GM12865 (cell line): ENCODE data around the gene ZFTA.

Source experiments
- DNase-seq: peaks from one replicate; pipeline ENCODE4 v3.0.0; 2010; ENCODE audit warnings: low read depth
- H3K4me3 ChIP-seq: 2 replicates; pipeline ENCODE4 v1.5.1; 2011; ENCODE audit warnings: mild to moderate bottlenecking, low read depth, low read length, control low read depth
- CTCF ChIP-seq: IDR thresholded peaks from 2 replicates; pipeline ENCODE4 v1.5.1; 2011; ENCODE audit warnings: low read length, control low read depth, low read depth, inconsistent platforms; ENCODE audit not compliant: insufficient read depth; ENCODE audit errors: missing control alignments

Gene ZFTA

GRCh38 chr11:63762654-63763495 is 5.7 kb downstream of the ZFTA start:
- TF ChIP-seq CTCF = no peak
- no peak overlapping the region for H3K4me3 ChIP-seq
- DNase-seq = no peak

GRCh38 chr11:63761931-63762653 is 6.5 kb downstream of the ZFTA start:
- TF ChIP-seq CTCF = no peak
- DNase-seq = no peak

GRCh38 chr11:63761188-63761587 is 7.4 kb downstream of the ZFTA start:
- H3K4me3 ChIP-seq = no peak overlapping the region
- no peak for TF ChIP-seq CTCF
- DNase-seq = no peak

More at GRCh38 chr11:63761931-63762653, 6.5 kb downstream of the ZFTA start:
- no peak overlapping the region for H3K4me3 ChIP-seq

GRCh38 chr11:63760487-63761079 is 8.0 kb downstream of the ZFTA start:
- TF ChIP-seq CTCF = no peak
- no peak for DNase-seq
- H3K4me3 ChIP-seq = no peak overlapping the region

GRCh38 chr11:63756919-63757761 is 11.4 kb downstream of the ZFTA start:
- H3K4me3 ChIP-seq = no peak overlapping the region
- DNase-seq = no peak

More at GRCh38 chr11:63756919-63757761, 11.4 kb downstream of the ZFTA start:
- no peak for TF ChIP-seq CTCF
